ENCODE results near the gene RABGEF1.

- TF ChIP-seq CTCF (IDR thresholded peaks at IDR 0.05) (no peak), EZH2phosphoT487 (IDR thresholded peaks at IDR 0.05) (no peak)
Observed at GRCh38 chr7:66741710-66742049, 1.1 kb downstream of the RABGEF1 start.

Data from neural progenitor cell (in vitro differentiated cells).